Effector memory CD4-positive, alpha-beta T cell (primary cell): ENCODE measurements around the gene NAA80.

Experiments used
- DNase-seq, 3 donors: peaks; one replicate each; pipeline ENCODE4 v3.0.0-alpha.2; 2020
- H3K27ac ChIP-seq: 2 replicates; pipeline ENCODE4 v1.7.0; 2013; ENCODE audit warnings: mild to moderate bottlenecking, low read length, moderate library complexity; ENCODE audit not compliant: insufficient read depth, poor library complexity, severe bottlenecking
- H3K27me3 ChIP-seq: replicated peaks from 2 replicates; pipeline ENCODE4 v1.7.0; 2013; ENCODE audit warnings: mild to moderate bottlenecking, low read length; ENCODE audit not compliant: insufficient read depth, control insufficient read depth, poor library complexity, severe bottlenecking
- H3K36me3 ChIP-seq: 2 replicates; pipeline ENCODE4 v1.7.0; 2013; ENCODE audit warnings: mild to moderate bottlenecking, low read length, moderate library complexity; ENCODE audit not compliant: control insufficient read depth, insufficient read depth
- H3K4me1 ChIP-seq: 2 replicates; pipeline ENCODE4 v1.7.0; 2013; ENCODE audit warnings: low read length, mild to moderate bottlenecking; ENCODE audit not compliant: control insufficient read depth, insufficient read depth, poor library complexity, severe bottlenecking
- H3K4me3 ChIP-seq: 2 replicates; pipeline ENCODE4 v1.7.0; 2013; ENCODE audit warnings: low read length, low read depth, mild to moderate bottlenecking; ENCODE audit not compliant: insufficient read depth, poor library complexity, severe bottlenecking
- H3K9me3 ChIP-seq: 2 replicates; pipeline ENCODE4 v1.7.0; 2013; ENCODE audit warnings: mild to moderate bottlenecking, low read length, moderate library complexity; ENCODE audit not compliant: control insufficient read depth

Gene NAA80

GRCh38 chr3:50269977-50270413, 29.2 kb downstream of the NAA80 start:
- no peak for DNase-seq
- Histone ChIP-seq H3K9me3 (no peaks in the 10 kb centered on the region), H3K4me3 (no peak overlapping the region), H3K36me3 (no peaks in the 10 kb centered on the region), H3K27ac (no peak overlapping the region), H3K4me1 (peaks cover 14% of the 10 kb centered on the region), H3K27me3 (peaks cover 23% of the 10 kb centered on the region)

- no peaks in the 10 kb centered on the region for H3K9me3 ChIP-seq
- H3K36me3 ChIP-seq = no peaks in the 10 kb centered on the region
- H3K4me3 ChIP-seq = no peak overlapping the region
- DNase-seq = no peak
- H3K4me1 ChIP-seq = peaks cover 13% of the 10 kb centered on the region
- H3K27ac ChIP-seq = no peak overlapping the region
- H3K27me3 ChIP-seq = peaks cover 18% of the 10 kb centered on the region
Measured at GRCh38 chr3:50269460-50269859, 29.7 kb downstream of the NAA80 start.

GRCh38 chr3:50268703-50269451, 30.3 kb downstream of the NAA80 start, which contains the start of gene SEMA3B:
TSS of gene SEMA3B (plus strand) at chr3:50269147. CDS start at chr3:50269241, 94 bp downstream.
- peaks cover 8% of the 10 kb centered on the region for H3K4me1 ChIP-seq
- H3K27ac ChIP-seq = no peak within 1 kb of the TSS
- no peak within 1 kb of the TSS for H3K4me3 ChIP-seq
- no peaks in the 10 kb centered on the region for H3K9me3 ChIP-seq
- no peak for DNase-seq
- no peaks in the 10 kb centered on the region for H3K36me3 ChIP-seq
- peaks cover 14% of the 10 kb centered on the region for H3K27me3 ChIP-seq

- Histone ChIP-seq H3K9me3 (no peaks in the 10 kb centered on the region), H3K36me3 (no peaks in the 10 kb centered on the region), H3K27me3 (peaks cover 8% of the 10 kb centered on the region), H3K4me1 (peaks cover 3% of the 10 kb centered on the region), H3K4me3 (no peak overlapping the region), H3K27ac (no peak overlapping the region)
- DNase-seq = no peak
Measured at GRCh38 chr3:50268276-50268675, 30.9 kb downstream of the NAA80 start.

- H3K9me3 ChIP-seq = no peaks in the 10 kb centered on the region
- no peaks in the 10 kb centered on the region for H3K36me3 ChIP-seq
- H3K27me3 ChIP-seq = peaks cover 5% of the 10 kb centered on the region
- no peaks in the 10 kb centered on the region for H3K4me1 ChIP-seq
- H3K27ac ChIP-seq = no peak overlapping the region
- H3K4me3 ChIP-seq = no peak overlapping the region
- no peak for DNase-seq
Measured at GRCh38 chr3:50267280-50267913, 31.8 kb downstream of the NAA80 start.

GRCh38 chr3:50266836-50267235, 32.4 kb downstream of the NAA80 start:
- H3K27ac ChIP-seq = no peak overlapping the region
- no peak overlapping the region for H3K4me3 ChIP-seq
- no peaks in the 10 kb centered on the region for H3K9me3 ChIP-seq
- peaks cover 5% of the 10 kb centered on the region for H3K27me3 ChIP-seq
- H3K36me3 ChIP-seq = no peaks in the 10 kb centered on the region
- no peaks in the 10 kb centered on the region for H3K4me1 ChIP-seq
- no peak for DNase-seq

- Histone ChIP-seq H3K4me3 (no peak overlapping the region), H3K4me1 (no peaks in the 10 kb centered on the region), H3K36me3 (no peaks in the 10 kb centered on the region), H3K27me3 (peaks cover 5% of the 10 kb centered on the region), H3K9me3 (no peaks in the 10 kb centered on the region), H3K27ac (no peak overlapping the region)
- DNase-seq = no peak
Measured at GRCh38 chr3:50266017-50266416, 33.2 kb downstream of the NAA80 start.

GRCh38 chr3:50265571-50265970, 33.6 kb downstream of the NAA80 start:
- Histone ChIP-seq H3K27me3 (peaks cover 5% of the 10 kb centered on the region), H3K27ac (no peak overlapping the region), H3K4me3 (no peak overlapping the region), H3K36me3 (no peaks in the 10 kb centered on the region), H3K9me3 (no peaks in the 10 kb centered on the region), H3K4me1 (peaks cover 1% of the 10 kb centered on the region)
- DNase-seq = no peak

- H3K36me3 ChIP-seq = no peaks in the 10 kb centered on the region
- DNase-seq = no peak
- H3K27me3 ChIP-seq = peaks cover 5% of the 10 kb centered on the region
- H3K27ac ChIP-seq = no peak overlapping the region
- H3K9me3 ChIP-seq = no peaks in the 10 kb centered on the region
- peaks cover 6% of the 10 kb centered on the region for H3K4me1 ChIP-seq
- no peak overlapping the region for H3K4me3 ChIP-seq
Measured at GRCh38 chr3:50264964-50265485, 34.2 kb downstream of the NAA80 start.

- Histone ChIP-seq H3K4me3 (no peak overlapping the region), H3K9me3 (no peaks in the 10 kb centered on the region), H3K36me3 (no peaks in the 10 kb centered on the region), H3K27me3 (peaks cover 5% of the 10 kb centered on the region), H3K27ac (no peak overlapping the region), H3K4me1 (peaks cover 7% of the 10 kb centered on the region)
- DNase-seq = no peak
Measured at GRCh38 chr3:50264383-50264963, 34.7 kb downstream of the NAA80 start.
